ENCODE data around the gene AREG. TPM values are rescaled to one million over a fixed set of nuclear protein-coding genes. Genes with fewer than 3 reads are reported as not detected.
A peak's percentile ranks its signal among the peaks of the same experiment; 100 is the strongest.

The AREG gene
- polyA plus RNA-seq, 4 donors = 0.20 to 0.56 (median 0.23) TPM; not detected in 1

DNA sequence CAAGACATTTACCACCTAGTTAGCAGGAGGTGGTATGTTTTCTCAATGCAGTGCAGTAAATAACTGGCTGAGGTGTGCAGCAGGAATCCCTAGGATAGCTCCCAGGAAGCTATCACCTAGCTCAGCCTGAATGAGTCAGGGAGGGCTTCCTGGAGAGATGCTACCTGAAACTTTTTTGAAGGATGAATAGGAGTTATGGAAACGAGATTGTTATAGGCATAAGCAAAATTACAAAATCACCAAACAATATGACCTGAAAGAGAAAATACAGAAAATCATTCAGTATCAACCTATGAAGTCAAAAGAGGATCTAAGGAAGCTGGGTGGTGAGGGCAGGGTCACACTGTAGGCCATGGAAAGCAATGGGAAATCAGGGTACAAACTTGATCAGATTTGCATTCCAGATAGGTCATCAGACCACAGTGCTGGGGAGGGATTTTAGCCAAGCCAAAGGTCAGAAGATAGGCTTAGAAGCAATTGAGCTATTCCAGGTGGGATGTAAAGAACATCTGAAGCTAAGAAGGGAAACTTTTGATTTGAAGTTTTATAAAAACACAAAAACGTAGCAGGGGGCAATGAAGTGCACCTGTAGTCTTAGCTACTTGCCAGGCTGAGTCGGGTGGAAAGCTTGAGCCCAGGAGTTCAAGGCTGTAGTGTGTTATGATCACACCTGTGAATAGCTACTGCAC is 11.3 kb downstream of the AREG start:
- no peak for DNase-seq (ENCODE audit: low read depth in 4 of 4, low spot score in 3 of 4)

DNA sequence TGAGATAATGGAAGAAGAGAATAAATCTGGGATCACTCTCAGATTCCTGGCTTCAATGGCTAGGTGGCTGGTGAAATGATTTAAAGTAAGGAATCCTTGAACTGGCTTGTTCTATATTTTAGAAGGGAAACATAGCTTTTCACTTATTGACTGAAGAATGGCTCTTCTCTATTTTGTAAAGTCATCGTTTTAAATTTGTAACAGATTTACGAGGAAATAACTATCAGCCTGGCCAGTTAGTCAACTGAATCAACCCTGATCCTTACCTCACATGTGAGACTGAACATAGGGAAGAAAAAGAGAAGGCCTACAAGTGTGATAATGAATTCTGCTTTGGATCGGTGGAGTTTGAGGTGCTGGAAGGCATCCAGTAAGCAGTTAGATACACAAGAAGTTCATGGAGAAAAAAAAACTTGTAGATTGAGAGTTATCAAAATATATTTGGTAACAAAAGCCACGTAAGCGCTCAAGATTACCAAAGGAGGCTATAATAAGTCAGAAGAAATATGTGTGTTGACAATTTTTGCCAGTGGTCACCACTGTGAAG is 12.0 kb downstream of the AREG start:
- DNase-seq (ENCODE audit: low read depth in 4 of 4, low spot score in 3 of 4) = no peak

DNA sequence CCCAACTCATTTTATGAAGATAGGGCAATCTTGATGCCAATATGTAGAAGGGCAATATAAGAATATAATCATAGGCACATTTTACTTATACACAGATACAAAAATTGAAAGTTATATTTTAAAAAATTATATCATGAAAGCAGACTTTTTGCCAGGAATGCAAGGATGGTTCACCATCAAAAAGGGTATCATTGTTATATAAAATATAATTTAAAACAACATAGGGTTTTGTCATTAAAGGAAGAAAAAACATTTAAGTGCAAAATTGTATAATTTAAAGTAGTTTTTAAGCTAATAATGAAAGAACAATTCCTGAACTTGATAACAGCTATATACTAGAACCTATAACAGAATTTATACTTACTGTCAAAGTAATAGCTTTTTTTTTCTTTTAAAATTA is 15.9 kb downstream of the AREG start:
- DNase-seq (ENCODE audit: low read depth in 4 of 4, low spot score in 3 of 4) = no peak

DNA sequence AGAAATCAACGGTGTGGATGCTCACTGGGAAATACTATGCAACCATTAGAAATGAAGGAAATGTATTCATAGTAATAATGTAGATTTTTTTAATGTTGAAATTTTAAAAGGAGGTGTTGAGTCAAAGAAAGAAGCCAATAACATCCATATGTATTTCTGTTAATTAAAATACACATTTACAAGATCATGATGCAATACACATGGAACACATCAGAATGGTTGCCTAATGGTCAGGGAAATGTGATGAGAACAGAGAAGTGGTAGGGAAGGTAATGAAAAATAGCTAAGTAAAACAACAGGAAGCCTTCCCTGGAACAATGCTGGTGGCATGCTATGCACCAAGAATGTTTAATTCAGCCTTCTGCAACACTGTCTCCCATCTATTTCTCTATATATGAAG is 18.2 kb downstream of the AREG start:
- no peak for DNase-seq (ENCODE audit: low read depth in 4 of 4, low spot score in 3 of 4)

DNA sequence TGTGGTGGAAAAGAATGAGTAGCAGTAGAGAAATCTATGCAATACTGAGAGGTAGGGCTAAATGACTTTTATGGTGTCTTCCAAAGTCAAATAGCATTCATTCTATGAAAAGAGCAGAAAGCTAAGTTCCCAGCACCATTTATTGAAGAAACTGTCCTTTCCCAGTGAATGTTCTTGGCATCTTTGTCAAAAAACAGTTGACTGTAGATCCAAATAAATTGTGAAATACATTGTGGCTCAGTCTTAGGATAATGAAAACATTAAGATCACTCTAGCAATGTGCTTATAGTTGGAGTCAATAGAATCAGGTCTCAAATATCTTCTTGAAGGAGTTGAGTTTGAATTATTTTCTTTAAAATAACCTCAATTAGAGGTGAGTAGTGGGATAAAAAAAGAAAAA is 19.4 kb downstream of the AREG start:
- DNase-seq (ENCODE audit: low read depth in 4 of 4, low spot score in 3 of 4) = no peak

DNA sequence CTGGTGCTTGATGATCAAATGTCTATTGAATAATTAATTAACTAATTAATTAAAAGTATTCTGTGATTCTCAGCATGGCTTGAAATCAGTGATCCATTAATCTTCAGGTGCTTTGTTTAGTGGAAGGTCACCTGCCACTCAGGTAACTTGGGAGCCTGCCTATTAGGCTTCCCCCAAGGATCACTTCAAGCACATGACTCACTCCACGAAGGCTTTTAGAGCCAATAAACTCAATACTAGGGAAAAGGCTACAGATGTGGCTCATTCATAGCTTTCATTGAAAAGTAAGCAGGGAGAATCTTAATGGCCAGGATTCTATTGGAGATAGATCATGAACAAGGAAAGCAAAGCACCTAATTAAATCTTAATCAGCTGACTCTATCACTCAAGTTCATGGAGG is 21.3 kb downstream of the AREG start:
- DNase-seq (ENCODE audit: low read depth in 4 of 4, low spot score in 3 of 4) = no peak

DNA sequence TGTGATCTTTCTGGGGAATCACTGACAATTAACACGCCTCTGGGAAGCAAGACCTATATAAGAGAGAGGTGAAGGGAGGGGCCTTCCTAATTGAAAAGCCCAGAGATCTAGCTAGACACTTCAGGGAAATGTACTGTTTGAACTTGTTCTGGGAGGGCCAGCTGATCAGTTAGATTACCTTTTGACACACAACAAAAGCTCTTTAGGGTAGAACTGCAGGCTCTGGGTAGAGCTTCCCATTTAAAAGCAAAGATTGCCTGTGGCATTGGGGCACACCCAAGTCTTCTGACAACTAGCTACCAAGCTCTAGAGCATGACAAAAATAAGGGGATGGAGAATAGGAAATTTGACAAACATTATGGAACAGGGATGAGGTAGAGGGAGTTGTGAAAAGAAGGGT is 26.3 kb downstream of the AREG start:
- DNase-seq (ENCODE audit: low read depth in 4 of 4, low spot score in 3 of 4) = no peak

DNA sequence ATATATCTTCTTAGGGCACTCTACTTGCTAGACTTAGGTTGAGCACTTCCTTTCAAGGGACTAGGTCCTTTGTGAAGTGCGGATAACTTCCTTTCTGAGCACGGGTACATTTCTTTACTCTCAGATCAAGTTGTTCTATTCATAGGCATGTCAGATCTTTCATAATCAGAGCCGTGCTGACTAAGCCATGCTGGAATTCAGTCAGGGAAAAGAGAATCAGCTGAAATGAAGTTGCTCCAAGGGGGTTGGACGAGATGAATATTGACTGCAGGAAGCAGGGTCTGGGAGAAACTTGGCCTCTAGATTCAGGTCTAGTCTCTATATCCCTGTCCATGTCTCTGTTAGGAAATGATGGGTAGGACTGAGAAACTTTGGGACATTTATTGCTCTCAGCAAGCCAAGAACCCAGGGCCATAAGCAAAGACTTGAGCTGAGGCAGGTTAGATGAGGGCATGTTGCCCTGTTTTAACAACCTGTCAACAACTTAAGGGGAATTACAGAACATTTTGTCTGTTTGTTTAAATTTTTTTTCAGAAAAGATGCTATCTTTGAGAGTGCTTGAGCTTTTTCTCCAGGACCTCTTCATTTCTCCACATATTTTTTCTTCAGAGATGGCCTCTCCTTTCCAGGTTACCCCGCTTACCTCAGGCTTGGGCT is 28.3 kb downstream of the AREG start:
- no peak for DNase-seq (ENCODE audit: low read depth in 4 of 4, low spot score in 3 of 4)

DNA sequence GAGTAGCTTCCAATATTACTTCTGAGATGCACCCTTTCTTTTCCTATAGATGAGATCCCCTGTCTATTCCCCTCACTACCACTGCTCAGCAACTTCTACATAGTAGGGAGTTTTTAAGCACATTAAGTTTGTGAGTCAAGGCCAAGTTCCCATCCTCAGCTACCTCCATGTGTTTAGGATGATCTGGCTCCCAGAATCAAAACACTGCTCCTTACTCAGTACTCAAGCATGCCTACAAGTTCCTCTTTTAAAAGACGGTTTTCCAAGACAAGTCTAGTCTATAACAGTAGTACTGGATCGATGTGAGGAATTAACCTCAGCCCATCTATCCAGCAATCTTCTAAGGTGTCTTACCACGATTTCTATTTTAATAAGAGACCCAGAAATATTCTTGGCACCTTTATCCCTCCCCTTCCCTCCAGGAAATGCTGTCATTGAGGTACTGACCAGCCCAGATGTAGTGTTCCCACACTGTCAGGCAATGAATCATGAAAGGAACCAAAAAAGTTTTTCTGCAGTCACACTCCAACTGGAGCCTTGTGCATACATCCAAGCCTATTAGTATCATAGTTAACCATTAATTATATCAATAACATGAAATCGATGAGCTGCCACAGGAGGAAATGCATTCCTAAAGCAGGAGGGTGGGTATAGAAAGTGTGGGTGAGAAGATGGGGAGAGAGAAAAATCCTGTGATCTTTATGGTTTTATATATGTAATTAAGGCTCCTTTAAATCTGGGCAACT is 29.6 kb downstream of the AREG start:
- no peak for DNase-seq (ENCODE audit: low read depth in 4 of 4, low spot score in 3 of 4)

DNA sequence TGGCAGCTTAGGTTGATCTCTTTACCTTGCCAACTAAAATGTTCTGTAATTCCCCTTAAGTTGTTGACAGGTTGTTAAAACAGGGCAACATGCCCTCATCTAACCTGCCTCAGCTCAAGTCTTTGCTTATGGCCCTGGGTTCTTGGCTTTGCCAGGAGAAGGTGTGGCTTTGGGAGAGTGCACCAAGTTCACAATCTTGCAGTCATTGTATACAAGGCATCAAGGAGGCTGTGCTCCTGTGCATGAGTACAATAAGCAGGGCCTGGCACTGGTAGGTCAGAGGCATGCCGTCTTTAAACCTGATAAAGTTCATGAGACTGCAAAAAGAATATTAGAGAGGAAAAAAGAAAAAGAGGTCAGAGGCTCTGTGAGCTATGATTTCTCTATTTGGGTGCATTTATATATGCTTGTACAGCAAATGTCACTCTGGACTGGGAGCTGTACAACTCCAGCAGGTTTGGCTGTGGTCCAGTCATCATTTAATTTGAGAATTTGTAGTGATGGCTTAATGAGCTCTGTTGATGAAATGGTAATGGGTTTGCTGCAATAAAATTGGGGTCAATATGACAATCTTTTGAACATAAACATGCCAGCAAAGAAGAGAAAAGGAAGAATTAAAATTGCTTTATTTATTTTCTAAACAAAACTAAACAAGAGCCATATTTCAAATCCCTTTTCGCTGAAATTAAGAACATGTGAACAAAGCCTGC is 30.3 kb downstream of the AREG start:
- peak; percentile 55 to 63 (median 58) for DNase-seq (ENCODE audit: low read depth in 4 of 4, low spot score in 3 of 4)

DNA sequence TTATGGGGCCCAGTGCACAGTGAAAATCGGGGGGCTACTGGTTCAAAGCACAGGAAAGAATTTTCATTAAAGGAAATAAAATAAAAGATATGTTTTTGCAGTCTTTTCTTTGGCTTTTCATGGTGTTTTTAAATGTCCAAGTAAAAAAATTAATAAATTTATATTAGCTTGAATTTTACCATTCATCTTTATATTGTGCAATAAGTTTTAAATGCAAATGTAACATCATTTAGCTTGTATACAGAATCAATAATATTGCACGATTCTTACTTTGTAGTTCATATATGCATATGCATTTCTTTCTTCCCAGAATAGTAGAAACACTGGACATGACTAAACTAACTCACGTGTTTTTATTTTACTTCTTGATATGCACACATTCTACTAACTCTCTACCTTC is 31.0 kb downstream of the AREG start:
- DNase-seq (ENCODE audit: low read depth in 4 of 4, low spot score in 3 of 4) = no peak

DNA sequence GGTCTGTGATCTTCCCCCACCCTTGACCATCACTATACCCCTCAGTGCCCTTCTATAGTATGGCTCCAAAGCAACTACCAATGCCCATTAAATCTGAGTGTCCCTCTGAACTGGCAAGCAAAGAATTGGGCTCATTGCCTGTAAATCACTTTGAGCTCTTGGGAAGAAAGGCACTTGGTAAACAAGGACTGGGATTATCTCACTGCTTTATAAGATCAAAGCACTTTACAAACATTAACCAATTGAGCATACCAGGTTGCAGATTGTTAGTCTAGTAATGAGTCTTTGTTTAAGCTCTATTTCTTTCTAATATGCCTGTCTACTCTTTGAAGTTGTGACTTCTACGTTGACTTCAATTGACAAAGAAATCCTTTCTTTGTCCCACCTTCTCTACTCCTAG is 34.1 kb downstream of the AREG start:
- no peak for DNase-seq (ENCODE audit: low read depth in 4 of 4, low spot score in 3 of 4)

DNA sequence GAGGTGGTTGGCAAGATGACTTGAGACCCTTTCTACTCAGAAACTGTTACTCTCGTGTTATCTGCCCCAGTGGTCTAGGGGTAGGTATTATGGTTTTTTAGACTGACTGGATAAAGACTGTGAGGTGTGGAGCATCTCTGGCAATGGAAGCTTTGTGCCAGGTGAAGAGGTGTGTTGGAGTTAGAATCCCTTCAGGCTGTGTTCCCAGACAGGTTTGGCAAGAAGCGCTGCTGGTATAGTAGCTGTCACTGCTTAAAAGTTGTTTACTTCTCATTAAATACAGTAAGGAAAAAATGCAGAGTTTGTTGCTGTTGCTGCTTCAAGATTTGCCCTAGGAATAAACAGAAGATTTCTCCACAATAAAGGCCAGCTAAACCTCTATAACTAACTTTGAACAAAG is 35.3 kb downstream of the AREG start:
- DNase-seq (ENCODE audit: low read depth in 4 of 4, low spot score in 3 of 4) = no peak

DNA sequence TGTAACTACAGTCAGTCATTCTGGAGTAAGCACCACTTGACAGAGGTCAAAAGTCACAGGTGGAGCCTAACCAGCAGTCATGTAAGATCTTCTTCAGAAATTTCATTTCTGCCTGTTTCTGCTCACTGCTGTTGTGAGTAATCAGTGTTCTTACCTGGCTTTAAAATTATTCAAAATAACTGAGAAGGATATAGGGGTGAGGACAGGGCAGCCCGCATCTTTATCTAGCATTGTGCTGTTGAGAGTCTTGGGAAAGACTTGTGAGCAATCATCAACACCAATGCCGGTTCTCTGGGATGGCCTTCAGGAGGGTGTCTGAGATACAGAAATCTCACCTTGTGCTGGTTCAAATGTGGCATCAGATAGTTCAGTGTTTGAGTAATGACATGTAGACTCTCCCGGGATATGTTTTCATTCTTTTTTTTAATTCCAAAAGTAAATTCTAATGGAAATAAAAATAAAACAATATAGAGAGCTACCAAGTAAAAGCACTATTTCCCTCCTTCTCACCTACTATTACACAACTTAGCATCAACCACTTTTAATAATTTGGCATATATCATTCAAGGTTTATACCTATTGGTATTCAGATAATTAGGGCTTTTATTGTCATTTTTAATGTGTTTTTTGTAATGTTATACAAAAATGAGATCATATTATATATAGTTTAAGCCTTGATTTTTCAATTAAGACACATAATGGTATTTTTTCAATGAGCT is 37.1 kb downstream of the AREG start:
- no peak for DNase-seq (ENCODE audit: low read depth in 4 of 4, low spot score in 3 of 4)

DNA sequence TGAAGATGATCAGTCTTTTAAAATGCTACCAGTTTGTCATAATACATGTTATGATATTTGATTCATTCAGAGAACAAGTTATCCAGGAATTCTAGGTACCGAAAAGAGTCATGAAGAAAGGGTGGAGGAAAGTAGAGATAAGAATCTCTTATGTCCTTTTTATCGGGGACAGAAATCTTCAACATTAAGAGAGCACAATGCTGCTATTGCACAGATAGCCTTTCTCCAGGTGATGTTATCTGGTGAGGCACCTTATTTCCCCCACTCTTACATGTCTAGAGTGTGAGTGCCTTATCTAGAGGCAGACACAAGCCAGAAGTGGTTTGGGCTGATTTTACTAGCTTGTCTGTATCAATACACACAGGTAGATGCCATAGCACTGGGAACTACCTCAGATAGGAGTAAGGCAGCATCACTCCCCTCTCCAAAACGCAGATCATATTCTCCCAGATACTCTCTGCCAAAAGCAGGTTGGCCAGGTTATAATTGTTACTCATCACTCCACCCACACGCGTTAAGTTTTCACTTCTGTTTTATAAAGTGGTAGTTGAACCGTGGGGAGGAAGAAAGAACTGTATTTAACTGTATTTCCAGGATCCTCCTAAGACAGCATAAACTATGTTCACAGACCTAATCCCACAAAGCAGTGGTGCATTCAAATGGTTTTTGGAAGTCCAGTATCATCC is 38.4 kb downstream of the AREG start:
- no peak for DNase-seq (ENCODE audit: low read depth in 4 of 4, low spot score in 3 of 4)

DNA sequence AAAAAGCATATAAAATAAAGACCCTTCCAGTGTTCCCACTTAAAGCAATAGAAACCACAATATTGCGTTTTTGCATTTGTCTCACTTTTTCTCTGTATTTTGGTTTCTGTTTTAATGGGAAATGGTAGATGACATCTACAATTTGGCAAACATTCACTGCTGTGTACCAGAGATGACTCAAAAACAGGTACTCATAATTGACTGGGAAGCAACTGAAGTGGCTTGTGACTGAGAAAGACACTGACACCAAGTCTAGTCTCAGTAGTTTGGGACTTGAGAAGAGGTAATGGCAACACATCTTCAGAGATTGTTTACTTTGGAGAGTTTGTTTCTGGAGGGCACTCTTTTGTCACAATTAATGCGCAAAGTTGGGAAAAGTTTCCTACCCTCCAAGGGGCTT is 42.0 kb downstream of the AREG start:
- no peak for DNase-seq (ENCODE audit: low read depth in 4 of 4, low spot score in 3 of 4)

DNA sequence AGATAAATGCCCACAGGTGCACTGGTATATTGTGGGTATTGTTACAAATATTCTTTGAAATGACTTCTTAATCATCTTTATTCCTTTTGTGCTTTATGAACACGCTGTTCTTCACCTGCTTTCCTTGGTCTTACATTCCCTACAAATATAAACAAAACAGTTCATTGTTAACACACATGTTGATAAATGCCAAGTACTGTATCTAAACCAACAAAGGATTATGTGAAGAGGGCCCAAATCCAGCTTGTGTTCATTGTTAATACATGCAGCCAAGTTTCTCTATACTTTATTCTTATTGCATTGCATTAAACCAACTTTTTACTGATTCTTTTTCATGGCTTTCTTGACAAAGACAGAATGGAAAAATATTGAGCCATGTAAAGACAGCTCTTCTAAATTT is 42.8 kb downstream of the AREG start:
- no peak for DNase-seq (ENCODE audit: low read depth in 4 of 4, low spot score in 3 of 4)

DNA sequence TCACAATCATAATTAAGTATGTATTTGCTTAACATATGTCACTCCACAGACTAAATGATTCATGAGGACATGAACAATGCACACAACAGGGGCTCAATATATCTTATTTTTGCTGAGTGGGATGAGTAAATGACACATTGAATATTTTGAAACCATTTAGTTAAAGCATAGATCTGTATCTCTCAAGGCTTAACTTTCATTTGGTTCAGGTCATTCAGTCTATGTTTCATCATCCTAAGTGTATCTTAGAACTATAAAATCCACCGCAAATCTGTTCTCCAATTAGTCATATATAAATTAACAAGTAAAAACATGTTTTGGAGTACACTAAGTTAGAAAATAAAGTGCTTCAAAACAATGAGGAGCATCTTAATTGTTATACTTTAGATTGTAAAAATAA is 45.8 kb downstream of the AREG start:
- DNase-seq (ENCODE audit: low read depth in 4 of 4, low spot score in 3 of 4) = no peak

DNA sequence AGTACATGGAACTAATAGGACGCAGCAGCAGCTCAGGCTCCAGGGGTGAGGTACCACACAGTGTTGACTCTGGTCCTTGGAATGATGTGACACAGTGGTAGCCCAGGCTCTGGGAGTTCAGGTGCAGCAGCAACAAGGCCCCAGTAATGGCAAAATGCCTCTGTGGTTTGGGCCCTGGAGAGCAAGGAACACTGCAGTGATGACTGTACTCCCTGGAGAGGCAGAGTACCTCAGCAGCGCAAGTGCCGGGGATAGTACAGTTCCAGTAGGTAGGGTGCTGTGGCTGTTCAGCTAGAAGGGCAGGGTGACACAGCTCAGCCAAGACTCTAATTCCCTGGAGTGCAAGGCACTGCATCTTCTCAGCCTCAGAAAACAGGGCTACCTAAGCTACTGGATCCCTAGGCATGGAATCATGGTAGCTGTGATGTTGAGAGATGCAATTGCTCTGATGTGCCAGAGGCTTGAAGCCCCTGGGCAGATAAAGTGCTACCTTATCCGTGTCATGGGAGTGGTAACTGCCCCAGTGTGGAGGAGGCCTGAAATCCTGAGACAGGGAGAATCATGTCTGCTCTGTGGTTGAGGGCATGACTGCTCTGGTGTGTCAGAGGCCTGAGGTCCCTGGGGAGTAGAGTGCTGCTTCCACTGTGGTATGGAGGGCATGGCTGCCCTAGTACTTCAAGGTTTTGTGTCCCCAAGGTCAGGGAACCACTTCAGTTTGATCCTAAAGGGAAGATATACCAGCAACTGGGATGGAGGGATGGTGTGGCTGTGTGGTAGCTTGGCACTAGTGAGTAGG is 55.2 kb downstream of the AREG start:
- DNase-seq (ENCODE audit: low read depth in 4 of 4, low spot score in 3 of 4) = no peak
